ENCODE data around the gene ABCA1.

GRCh38 chr9:104838958-104839357 is 89.0 kb downstream of the ABCA1 start:
- TF ChIP-seq CTCF (IDR thresholded peaks at IDR 0.05) (no peak), POLR2A (IDR thresholded peaks at IDR 0.05) (no peak)

Data from Peyer's patch (tissue), 4 donors.